ENCODE results near the gene ACAP1.

Gene ACAP1

DNA sequence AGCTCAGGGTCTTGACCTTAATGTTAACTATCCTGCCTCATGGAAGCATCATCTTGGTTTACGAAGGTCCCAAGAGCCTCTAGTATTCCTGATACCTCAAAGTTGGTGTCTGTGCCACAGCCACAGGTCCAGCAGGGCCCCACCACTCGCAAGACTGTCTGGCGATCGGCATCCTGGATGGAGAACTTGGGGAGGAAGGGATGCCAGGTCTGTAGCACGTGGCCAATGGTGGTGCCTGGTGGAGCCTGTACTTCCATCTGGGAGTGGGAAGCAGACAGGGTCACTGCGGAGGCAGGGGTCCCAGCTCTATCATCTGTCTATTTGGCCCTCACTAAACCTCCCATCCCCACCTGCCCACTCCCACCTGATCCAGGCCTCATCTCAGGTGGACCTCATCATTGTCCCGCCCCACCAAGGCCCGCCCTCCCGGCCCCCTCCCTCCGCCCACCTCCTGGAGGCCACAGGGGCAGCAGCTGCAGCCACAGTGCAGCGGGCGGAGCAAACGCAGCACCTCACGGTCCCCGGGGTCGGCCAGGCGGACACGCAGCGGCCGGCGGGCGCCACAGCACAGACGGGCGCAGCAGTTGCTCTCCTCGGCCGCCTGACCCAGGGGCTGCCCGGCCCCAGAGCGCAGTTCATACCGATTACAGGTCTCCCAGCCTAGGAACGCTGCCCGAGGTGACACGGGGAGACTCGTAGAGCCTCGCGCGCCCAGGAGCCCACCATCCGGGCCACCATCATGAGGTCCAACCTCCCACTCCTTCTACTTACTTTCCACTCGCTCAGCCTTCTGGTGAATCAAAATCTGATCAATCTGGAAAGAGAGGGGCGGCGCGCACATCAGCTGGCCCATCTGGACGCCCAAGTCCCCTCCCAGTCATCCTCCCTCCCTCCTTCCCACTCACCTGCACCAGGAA lies 56.6 kb downstream of the ACAP1 start:
- DNase-seq: no peak

DNA sequence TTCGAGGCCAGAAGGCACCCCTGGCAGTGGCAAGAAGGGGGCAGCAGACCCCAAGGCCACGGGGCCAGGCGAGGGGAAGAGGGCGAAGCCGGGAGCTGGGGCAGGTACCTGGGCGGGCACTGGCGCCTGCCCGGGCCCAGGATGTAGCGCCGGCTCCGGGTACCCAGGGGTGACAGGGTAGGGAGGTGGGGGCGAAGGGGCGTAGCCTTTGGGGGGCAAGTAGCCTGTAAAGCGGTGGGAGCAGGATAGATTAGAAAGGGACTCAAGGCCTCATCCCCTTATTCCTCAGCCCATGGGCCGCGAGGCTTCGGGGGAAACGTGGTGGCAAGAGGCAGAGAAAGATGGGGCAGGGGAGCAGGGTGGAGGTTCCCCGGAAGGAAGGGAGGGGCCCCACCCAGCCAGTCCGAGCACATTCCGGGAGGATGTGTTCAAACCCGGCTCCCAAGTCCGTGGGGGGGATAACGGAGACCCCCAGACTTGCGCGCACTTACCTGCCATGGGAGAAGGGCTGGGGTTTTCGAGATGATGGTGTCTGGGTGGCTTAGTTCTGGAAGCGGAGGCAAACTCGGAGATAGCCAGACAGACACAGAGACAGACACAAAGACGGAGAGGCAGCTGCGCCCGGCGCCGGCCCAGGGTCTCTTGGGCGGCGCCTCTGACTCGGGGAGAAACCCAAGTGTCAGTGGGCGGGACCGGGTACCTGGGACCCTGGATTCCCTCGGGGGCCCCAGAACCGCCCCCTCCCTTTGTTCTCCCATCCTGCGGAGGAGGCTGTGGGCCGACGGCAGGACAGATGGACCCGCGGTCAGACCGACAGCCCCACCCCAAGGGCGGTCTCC lies 57.5 kb downstream of the ACAP1 start:
- peak; percentile 22 for DNase-seq

DNA sequence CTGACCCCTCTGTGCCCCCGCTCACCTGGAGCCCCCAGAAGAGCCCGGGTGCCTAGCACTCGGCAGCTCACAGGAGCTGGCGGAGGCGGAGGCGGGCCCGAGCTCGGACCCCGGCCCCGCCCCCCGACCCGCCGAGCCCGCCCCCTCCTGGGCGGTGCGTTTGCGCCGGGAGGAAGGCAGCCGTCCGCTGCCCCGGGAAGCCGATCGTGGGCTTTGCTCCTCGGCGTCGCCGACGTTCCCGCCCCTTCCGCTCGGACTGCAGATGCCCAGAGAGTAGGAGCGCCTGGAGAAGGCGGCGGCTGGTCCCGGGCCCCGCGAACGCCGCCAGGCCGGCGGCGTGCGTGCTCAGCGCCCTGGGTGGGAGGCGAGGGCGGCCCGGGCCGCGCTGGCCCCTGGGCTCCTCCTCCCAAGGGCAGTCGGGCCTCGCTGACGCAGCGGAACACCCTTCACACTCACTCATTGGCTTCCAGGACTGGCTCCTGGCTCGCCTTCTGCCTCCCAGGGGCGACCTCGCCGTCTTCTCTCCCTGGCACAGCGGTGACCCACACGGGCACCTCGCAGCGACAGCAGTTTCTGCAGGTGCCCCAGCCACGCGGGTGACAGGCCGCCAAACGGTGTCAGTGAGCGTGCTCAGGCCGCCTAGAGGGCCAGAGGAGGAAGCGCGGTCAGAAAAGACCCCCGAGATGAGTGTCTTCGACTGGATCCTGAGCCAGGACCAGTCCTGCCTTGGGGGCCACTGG lies 58.3 kb downstream of the ACAP1 start, which contains the start of gene PLSCR3:
Gene PLSCR3, minus strand, starts transcription at position 74 of the 740 bp plus-strand sequence. CDS start 415 bp downstream, outside the sequence.
- DNase-seq: peak; percentile 85

DNA sequence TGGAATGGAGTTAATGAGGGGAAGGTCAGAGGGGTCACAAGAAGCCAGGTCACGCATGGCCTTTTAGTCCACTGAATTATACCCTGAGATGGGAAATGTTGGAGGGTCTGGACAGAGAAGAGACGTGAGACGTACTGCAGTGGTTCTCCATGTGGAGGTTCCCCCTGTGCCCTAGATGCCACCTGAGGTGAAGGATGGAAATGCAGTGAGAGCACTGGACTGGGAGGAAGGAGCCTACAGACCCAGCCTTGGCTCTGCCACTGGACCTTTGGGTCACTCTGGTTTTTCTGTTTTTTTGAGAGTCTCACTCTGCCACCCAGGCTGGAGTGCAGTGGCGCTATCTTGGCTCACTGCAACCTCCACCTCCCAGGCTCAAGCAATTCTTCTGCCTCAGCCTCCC lies 59.8 kb downstream of the ACAP1 start:
- no peak for DNase-seq

DNA sequence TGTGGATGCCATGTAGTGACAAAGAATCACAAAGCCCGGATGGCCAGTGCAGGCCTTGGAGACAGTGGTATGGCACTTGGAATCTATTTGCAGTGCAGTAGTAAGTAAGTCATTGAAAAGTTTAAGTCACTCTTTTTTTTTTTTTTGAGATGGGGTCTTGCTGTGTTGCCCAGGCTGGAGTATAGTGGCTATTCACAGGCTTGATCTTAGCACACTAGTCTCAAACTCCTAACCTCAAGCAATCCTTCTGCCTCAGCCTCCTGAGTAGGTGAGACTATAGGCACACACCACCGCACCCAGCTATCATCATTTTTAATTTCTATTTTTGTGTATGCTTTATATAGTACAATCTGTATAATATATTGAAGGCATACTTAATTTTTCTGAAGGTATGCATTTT lies 62.3 kb downstream of the ACAP1 start:
- no peak for DNase-seq
